Progenitor cell of endocrine pancreas (in vitro differentiated cells): ENCODE measurements around the gene BMERB1. TPM values are rescaled to one million over a fixed set of nuclear protein-coding genes. Genes with fewer than 3 reads are reported as not detected.

ENCODE experiments used
- DNase-seq: peaks from one replicate; pipeline ENCODE4 v3.0.0; 2021; ENCODE audit warnings: low spot score; ENCODE audit not compliant: unreplicated experiment
- H3K27ac Mint-ChIP-seq: 2 replicates; pipeline ENCODE4 v1.8.0; 2021; ENCODE audit warnings: mild to moderate bottlenecking, moderate library complexity, mixed read lengths
- H3K27me3 Mint-ChIP-seq: 2 replicates; pipeline ENCODE4 v1.8.0; 2021; ENCODE audit warnings: mixed read lengths
- H3K36me3 Mint-ChIP-seq: 2 replicates; pipeline ENCODE4 v1.8.0; 2022; ENCODE audit warnings: mixed read lengths; ENCODE audit not compliant: insufficient read depth
- H3K4me1 Mint-ChIP-seq: 2 replicates; pipeline ENCODE4 v1.8.0; 2021; ENCODE audit warnings: low read depth, mixed read lengths
- H3K4me3 Mint-ChIP-seq: 2 replicates; pipeline ENCODE4 v1.8.0; 2021; ENCODE audit warnings: low read depth, mild to moderate bottlenecking, moderate library complexity, mixed read lengths
- H3K9me3 Mint-ChIP-seq: 2 replicates; pipeline ENCODE4 v1.8.0; 2021; ENCODE audit warnings: low read depth, mixed read lengths
- CTCF ChIP-seq: fragments of 200-600 bp; sonication (generic); IDR thresholded peaks from one replicate; pipeline ENCODE4 v1.5.0; 2021; ENCODE audit warnings: antibody characterized with exemption, mild to moderate bottlenecking; ENCODE audit not compliant: unreplicated experiment
- total RNA-seq: library from RNA; stranded (reverse); gene quantifications from 2 replicates; pipeline ENCODE4 v1.2.1, GENCODE V29; 2021

BMERB1 gene
- total RNA-seq, 1 donor from 2014 or later: 13.5 TPM

- Mint-ChIP-seq H3K36me3 (peaks cover 25% of the 10 kb centered on the region), H3K27ac (no peak overlapping the region), H3K4me1 (peaks cover 7% of the 10 kb centered on the region), H3K4me3 (no peak overlapping the region), H3K9me3 (no peaks in the 10 kb centered on the region), H3K27me3 (no peaks in the 10 kb centered on the region)
- TF ChIP-seq CTCF: no peak
- no peak for DNase-seq
These were observed 197.5 kb downstream of the BMERB1 start for GRCh38 chr16:15631730-15632409.

- Mint-ChIP-seq H3K36me3 (peaks cover 35% of the 10 kb centered on the region), H3K4me1 (no peaks in the 10 kb centered on the region), H3K27ac (peak overlapping the region; percentile 31), H3K9me3 (no peaks in the 10 kb centered on the region), H3K4me3 (no peak overlapping the region), H3K27me3 (no peaks in the 10 kb centered on the region)
- TF ChIP-seq CTCF: no peak
- DNase-seq: no peak
These were observed 201.5 kb downstream of the BMERB1 start for GRCh38 chr16:15635926-15636325.

- DNase-seq: no peak
- TF ChIP-seq CTCF: no peak
- H3K27ac Mint-ChIP-seq: no peak overlapping the region
- H3K27me3 Mint-ChIP-seq: no peaks in the 10 kb centered on the region
- H3K9me3 Mint-ChIP-seq: no peaks in the 10 kb centered on the region
- peaks cover 34% of the 10 kb centered on the region for H3K36me3 Mint-ChIP-seq
- no peak overlapping the region for H3K4me3 Mint-ChIP-seq
- H3K4me1 Mint-ChIP-seq: peaks cover 4% of the 10 kb centered on the region
These were observed 202.0 kb downstream of the BMERB1 start for GRCh38 chr16:15636392-15636873.

Other genes starting within 250 kb of the BMERB1 start
- gene NPIPA5, start 56.3 kb upstream of the BMERB1 start, total RNA-seq: 5.3 and 8.5 TPM in 2 replicates
- 36.9 and 37.6 TPM in 2 replicates for gene MPV17L, start 38.8 kb upstream of the BMERB1 start, total RNA-seq
- gene MARF1, start 208.6 kb downstream of the BMERB1 start, total RNA-seq: 67.5 and 71.9 TPM in 2 replicates
- 42.5 and 46.0 TPM in 2 replicates for gene NDE1, start 215.7 kb downstream of the BMERB1 start, total RNA-seq